HG03432 (cell line): ENCODE results near the gene BPIFB6.

Experiments
- ATAC-seq: cut with Tn5 transposase; IDR thresholded peaks from one replicate; pipeline ENCODE4 v1.9.1; 2021; ENCODE audit warnings: mild to moderate bottlenecking, moderate library complexity; ENCODE audit not compliant: unreplicated experiment

The BPIFB6 gene, protein sequence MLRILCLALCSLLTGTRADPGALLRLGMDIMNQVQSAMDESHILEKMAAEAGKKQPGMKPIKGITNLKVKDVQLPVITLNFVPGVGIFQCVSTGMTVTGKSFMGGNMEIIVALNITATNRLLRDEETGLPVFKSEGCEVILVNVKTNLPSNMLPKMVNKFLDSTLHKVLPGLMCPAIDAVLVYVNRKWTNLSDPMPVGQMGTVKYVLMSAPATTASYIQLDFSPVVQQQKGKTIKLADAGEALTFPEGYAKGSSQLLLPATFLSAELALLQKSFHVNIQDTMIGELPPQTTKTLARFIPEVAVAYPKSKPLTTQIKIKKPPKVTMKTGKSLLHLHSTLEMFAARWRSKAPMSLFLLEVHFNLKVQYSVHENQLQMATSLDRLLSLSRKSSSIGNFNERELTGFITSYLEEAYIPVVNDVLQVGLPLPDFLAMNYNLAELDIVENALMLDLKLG

DNA sequence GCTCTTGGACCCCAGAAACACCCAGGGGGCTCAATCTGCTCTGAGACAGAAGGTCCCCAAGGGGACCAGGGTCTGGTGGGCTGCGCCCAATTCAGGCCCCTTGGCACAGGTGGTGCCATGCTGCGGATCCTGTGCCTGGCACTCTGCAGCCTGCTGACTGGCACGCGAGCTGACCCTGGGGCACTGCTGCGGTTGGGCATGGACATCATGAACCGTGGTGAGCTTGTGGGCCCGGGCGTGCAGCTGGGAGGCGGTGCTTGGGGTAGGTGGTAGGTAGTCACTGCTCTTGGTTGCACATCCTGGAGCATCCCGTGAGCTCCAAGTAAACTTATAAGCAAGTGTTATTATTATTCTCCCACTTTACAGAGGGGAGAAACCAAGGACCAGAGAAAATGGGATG is at the start of gene BPIFB6:
Gene BPIFB6, plus strand, starts transcription at position 118 of the 400 bp plus-strand sequence. Its CDS starts 0 bp downstream, at position 118.
- ATAC-seq, result no peak

DNA sequence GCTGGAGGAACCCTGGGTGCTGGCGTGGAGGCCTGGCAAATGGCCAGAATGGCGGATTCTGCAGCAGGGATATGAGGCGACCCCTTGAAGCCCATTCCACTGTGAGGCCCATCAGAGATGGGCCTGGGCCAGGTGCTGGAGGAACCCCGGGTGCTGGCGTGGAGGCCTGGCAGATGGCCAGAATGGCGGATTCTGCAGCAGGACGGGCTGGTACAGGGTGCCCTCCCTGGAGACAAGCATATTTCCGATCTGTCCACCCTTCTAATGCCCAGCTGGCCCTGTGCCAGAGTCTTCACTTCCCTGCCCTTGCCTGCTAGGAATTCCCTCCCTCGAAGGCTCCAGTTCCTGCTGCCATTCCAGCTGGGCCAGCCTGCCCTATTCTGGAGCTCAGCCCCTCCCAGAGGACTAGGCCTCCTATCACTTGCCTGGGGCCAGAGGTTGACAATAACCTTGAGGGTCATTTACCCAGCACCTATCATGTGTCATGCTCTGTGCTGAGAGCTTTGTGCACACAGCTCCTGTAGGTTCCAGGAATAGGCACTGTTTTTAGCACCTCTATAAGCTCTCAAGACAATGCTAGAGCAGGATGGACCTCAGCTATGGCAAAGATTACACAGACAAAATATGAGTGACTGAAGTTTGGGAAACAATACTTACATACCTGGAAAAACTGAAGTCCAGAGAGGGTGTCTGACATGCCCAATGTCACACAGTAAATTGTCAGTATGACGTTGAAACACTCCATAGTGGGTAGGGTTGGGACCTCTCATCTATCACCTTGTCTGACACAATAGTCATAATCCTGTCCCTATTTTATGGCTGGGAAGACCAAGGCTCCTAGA is 48.6 kb upstream of the BPIFB6 start:
- no peak for ATAC-seq

DNA sequence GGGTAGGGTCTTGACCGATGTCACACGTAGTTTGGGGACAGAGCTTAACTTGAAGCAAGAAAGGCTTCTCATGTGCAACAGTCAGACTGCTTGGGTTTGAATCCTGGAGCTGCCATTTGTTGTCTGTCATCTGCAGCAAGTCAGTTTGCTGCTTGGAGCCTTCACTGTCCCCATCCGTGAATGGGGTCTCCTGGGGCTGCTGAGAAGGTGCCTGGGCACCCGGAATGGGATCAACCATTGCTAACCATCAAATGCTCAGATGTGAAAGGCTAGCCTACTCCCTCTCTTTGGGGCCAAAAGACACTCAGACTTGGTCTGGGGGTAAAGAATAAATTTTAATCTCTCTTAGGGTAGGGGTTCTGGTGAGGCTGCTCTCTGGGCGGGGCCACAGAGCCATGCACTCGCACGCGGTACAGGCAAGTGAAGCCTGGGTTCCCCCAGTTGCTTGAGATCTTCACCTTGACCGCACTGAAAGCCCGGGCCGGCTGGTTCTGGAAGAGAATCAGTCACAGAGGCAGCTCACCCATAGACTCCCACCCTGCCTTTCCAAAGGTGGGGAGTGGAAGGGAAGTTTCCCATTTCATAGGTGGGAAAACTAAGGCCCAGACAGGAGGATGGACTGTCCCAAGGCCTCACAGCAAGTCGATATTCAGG is 47.9 kb upstream of the BPIFB6 start:
- no peak for ATAC-seq

DNA sequence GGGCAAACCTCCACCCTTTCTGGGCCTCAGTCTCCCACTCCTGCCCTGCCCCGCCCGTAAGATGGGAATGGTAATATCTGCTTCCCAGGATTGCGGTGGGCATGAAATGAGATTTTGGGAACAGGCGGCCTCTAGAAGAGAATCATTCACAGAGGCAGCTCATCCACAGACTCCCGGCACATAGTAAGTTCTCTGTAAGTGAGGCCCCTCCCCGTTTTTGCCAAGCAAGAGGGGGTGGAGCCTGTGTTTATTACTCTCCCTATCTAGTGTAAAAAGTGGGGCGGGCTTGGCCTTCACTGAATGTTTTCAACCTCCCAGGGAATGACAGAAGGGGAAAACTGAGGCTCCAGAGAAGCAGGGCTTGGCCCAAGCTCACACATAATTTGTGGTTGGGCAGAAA is 47.3 kb upstream of the BPIFB6 start:
- no peak for ATAC-seq

DNA sequence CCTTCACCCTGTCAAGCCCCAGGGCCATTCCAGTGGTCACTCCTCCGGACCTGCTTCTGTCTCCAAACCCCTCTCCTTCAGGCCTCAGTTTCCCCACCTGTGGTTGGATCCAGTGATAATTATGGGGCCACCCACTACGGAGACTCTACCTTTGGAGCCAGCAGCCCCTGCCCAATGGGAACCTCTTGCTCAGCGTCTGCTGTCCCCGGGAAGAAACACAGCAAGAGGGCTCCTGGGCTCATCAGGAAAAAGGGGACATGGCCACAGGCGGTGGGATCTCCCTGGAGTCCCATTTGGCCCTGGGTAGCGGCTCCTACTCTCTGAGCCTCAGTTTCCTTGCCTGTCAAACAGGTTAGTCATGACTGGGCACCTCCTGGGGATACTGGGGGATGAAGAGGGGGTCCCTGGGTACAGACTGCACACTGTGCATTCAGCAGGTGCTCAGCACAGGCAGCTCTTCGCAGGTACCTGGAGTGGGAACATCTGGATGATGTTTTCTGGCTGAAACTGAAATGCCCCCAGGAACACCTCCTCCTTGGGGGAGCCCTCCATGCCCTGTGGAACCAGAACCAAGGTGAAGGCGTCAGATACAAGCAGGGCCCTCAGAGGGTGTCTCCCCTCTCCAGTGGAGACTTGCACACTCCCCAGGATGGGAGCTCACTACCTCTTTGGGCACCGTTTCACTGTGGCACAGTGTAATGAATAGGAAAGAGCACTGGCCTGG is 46.7 kb upstream of the BPIFB6 start:
- ATAC-seq, result no peak

DNA sequence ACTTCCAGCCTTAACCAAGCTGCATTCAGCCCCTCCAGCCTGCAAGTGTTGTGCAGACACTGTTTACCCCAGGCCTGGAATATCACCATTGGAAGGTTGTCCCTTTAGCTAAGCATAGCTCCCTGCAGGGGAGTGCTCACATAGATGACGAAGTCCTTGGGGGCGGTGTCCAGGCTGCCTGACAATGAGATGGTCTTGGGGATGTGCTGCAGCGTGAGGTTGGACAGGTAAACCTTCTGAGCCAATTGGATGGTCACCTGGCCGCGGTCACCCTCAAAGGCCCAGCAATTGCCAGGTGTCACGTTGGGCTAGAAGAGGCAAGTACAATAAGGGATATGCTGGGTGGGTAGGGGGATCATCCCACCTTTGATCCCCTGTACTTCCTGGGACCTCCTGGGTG is 45.9 kb upstream of the BPIFB6 start:
- no peak for ATAC-seq

DNA sequence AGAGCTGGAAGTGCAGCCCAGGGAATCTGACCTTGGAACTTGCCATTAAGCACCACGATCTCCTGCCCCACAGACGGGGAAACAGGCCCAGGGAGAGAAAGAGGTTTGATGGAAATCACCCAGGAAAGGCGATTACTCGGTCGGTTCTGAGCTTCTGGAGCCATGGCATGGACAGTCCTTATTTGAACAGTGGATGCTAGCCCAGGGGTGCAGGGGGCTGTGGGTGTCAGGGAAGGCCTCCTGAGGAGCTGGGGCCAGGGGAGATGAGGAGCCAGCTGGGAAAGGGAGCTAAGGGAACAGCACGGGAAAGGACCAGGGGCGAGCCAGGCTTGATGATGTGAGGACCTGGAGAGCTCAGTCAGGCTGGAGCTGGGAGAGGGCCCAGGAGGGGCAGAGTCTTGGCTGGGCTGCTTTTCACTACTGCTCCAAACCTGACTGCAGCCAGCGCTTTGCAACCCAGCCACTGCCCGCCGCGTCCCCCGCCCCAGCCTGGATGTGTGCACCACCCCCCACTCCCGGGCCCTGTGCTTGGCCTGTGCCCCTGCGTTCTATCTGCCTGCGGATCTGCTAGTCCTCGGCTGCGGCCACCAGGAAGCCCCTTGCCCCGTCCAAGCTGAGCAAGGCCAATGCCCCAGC is 45.0 kb upstream of the BPIFB6 start:
- no peak for ATAC-seq

DNA sequence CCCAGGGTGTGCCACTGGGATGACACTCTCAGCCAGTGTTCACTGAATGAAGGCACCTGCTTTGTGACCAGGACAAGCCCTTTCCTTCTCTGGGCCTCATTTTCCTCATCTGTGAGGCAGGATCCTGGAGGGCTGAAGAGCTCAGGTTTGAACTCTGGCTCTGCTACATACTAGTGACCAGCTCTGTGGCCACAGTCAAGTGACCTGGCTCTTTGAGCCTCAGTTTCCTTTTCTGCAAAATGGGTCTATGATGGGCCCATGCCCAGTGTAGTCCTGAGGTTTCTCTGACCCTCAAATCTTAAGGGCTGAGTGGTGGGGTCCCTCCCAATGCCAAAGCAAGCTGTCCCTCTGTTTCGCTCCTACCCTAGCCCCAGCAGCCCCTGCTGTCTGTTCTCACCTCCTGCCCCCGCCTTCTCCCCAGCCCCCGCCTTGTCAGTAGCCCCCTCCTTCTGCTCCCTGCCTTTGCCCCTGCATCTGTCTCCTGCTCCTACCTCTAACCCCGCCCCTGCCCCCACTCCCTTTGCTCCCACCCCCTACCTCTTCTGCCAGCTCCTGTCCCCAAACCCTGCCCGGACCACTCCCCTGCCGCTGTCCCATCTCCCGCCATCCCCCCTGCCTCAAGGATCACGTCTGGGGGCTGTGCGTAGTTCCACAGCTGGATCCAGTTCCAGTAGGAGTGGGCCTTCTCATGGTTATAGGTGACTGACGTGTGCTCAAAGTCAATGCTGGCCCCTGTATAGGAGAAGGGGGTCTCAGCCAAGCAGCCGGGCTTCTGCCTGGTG is 44.2 kb upstream of the BPIFB6 start:
- ATAC-seq, result no peak

DNA sequence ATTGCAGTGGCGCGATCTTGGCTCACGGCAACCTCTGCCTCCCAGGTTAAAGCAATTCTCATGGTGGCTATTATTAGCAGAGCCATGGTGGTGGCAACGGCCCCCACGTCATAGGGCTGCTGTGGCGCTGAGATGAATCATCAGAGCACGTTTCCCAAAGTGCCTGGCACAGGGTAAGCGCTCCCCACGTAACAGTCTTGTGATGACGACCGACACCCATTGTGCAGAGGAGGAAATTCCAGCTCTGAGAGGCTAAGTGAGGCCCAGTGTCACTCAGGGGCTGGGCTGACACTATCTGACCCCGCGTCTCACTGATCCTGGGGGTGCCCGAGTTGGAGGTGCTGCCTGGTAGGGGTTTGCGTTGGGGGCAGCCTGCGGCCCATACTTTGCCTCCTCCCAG is 43.4 kb upstream of the BPIFB6 start:
- ATAC-seq, result no peak

DNA sequence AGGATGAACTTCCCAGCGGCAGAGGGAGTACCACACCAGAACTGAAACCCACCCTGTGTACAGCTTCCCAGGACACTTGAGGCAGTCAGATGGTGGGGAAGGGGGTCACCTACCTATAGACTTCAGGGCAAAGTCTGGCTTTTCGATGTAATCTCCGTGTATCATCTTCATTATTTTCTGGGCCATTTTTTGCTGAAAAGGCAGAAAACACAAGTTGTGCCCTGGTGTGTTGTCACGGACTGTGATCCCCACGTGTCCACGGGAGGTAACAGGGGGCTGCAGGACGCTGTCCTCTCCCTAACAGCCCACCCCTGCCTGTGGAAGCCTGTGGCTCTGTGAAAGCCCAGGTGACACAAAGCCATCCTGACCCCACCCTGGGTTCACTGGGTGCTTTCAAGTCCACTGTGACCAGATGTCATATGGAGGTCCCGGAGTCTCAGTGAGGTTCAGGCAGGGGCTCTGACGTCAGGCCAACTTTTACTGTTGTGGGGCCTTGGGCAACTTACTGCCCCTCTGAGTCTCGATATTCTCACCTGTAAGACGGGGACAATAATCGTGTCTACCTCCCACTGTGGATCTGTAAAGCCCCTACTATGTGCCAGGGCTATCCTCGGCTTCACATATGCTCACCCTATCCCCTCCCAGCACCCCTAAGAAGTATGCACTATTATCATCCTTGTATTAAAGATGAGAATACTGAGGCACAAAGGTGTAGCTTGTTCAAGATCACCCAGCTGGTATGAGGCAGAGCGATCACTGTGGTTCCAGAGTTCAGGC is 41.8 kb upstream of the BPIFB6 start:
- no peak for ATAC-seq

DNA sequence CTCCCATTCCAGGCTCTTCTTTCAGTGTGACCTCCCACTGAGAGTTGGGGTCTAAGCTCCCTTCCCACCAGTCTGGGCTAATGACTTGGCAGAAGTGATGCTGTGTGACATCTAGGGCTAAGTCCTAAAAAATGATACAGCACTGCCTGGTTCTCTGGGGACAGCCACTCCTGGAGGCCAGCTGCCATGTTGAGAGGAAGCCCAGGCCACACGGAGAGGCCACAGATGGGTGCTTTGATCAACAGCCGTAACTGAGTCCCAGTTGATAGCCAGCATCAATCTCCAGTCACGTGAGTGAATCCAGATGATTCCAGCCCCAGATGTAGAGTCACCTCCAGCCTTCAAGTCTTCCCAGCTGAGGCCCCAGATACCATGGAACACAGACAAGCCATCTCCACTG is 41.0 kb upstream of the BPIFB6 start:
- ATAC-seq, result no peak

DNA sequence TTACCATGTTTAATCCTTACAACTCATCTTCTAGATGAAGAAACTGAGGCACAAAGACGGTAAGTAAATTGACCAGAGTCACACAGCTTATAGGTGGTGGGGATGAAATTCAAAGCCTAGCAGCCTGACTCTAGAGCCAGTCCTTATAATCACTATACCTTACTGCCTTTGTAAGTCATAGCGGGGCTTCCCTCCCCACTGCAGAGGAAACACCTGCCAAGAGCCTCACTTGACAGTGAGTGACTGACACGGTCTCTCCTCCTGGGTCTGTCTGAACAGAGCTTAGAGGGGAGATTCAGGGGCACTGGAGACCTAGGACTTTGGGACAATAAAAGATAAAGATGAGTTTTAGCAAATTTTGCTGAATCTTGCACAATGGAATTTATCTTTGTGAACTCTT is 40.1 kb upstream of the BPIFB6 start:
- no peak for ATAC-seq

DNA sequence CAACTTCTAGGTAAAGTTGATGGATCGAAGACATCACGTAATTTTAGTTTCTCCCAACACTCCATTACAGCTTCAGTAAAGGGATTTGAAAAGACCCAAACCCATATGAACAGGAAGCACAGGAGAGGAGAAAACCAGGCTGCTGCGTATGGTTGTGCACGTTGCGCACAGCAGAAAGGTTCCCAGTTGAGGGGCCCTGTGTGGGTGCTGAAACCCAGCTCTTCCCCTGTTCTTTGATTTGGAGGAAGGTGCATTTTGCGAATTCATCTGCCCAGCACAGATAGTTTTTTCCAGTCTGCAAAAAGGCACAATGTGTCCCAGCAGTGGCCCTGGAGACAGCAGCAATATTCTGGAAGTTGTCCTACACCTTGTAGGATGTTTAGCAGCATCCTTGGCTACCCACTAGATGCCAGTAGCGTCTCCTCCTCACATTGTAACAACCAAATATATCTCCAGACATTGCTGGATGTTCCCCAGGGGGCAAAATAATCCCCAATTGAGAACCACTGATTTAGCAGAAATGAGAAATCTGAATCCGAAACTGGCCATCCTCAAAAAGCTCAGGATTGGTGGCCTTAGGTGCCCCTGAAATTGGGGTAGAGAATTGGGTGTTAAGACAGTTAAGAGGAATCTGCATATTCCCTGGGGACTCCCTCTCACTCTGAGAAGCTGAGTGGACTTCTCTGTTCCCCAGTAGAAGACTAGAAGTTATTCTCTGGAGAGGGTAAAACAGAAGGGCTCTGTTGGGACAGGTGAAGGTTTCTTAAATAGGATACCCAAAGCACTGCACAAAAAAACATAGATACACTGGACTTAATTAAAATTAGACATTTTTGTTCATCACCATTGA is 39.4 kb upstream of the BPIFB6 start:
- ATAC-seq, result no peak

DNA sequence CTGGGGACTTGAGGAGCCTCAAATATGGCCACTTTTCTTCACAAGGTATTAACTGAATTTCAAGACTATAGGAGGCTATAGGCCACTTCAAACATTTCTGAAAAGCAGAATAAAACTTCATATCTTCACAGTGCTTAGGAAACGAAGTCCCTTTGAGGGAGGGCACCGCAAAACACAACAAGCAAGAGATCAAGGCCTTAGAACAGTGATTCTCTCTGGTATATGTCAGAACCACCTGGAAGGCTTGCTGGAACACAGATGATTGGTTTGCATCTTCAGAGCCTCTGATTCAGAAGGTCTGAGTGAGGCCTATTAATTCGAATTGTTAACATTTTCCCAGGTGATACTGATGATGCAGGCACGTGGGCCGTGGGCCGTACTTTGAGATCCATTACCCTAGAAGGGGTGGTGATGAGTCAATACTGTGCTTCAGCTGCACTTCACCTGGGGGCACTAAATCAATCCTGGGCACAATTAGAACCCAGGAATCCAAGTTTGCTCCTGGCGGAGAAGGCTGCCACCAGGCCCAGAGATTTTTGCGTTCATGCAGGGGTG is 37.9 kb upstream of the BPIFB6 start:
- no peak for ATAC-seq

DNA sequence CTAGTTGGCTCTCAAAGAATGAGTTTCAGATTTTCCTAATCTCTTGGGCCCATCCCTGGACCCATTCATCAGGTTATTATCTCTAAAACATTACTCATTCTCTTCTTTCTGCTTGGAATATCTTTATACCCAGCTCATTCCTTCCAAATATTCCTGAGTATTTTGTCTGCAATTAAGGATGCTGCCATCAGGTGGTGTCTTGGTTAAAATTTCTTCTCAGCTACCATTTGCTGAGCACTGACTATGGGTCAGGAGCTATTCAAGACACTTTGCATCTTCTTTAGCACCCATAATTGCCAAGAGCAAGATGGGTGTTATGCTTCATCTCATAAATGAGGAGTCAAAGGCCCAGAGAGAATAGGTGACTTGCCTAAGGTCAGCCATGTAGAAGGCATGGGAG is 35.6 kb upstream of the BPIFB6 start:
- no peak for ATAC-seq

DNA sequence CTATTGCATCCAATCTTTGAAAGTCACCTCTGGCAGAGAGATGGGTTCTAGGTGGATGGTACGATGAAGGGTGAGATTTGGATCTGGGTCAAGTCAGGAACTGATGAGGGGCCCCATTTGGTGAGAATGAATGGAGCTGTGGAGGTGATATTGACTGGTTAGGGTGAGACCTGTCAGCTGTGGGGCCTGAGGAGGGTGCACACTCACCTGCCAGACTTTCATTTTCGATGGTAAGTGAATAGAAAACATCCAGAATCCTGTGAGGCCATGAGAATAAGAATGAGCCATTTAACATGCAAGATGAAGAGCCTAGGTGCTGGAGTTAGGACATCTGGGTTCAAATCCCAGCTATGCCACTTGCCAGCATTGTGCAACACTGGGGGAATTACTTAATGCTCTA is 34.0 kb upstream of the BPIFB6 start:
- no peak for ATAC-seq

DNA sequence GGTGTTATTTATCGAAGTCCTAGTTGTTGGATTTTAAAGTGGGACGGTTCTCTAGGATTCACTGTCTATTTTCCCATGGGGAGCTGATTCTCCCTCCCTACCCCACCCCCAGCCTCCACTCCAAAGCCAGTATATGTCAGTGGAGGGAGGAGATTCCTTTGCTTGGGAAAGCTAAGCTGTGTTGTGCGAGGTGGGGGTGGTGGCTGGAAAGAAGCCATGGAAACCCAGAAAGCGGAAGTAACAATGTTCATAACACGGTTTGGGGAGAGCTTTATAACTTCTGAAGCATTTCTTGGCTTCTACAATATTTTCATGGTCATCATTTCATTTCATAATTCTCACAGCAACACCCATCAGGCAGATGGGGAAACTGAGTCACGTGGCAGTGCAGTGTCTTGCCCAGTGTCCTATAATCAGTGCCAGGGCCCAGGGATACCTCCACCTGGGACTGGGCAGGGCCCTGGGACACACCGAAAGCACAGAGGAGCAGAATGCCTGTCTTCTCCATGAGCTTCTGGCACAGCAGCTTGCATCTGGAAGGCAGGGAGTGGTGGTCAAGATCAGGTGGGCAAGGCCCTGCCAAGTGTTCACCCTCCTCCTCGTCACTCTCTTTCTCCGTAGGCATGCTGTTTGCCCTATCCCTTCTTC is 31.7 kb upstream of the BPIFB6 start:
- no peak for ATAC-seq
